PC-3 (cell line): ENCODE data around the gene MLLT3. TPM values are rescaled to one million over a fixed set of nuclear protein-coding genes. Genes with fewer than 3 reads are reported as not detected.

Experiments
- ATAC-seq: fragments of 200-7000 bp; cut with Tn5 transposase; 2 replicates; pipeline ENCODE4 v1.9.1; 2020; ENCODE audit warnings: mild to moderate bottlenecking, moderate library complexity
- BruUV-seq: library from RNA; stranded (reverse); fragments of 400-500 nt; replicated peaks from 2 replicates; lab custom pipeline; 2021; lab: Mats Ljungman, UMichigan
- CTCF ChIA-PET: fragments of 300-600 bp; sonication (Branson Sonifier 250); formaldehyde crosslinking; loops from one replicate; lab custom pipeline; 2022; ENCODE audit warnings: antibody characterized with exemption; lab: Charles Lee
- POLR2A ChIA-PET: fragments of 300-600 bp; sonication (Branson Sonifier 250); formaldehyde crosslinking; loops from one replicate; lab custom pipeline; 2022; ENCODE audit warnings: antibody characterized with exemption; ENCODE audit not compliant: unreplicated experiment; lab: Charles Lee
- DNase-seq: peaks from one replicate; pipeline ENCODE4 v3.0.0-alpha.2; 2015
- H2AFZ ChIP-seq: fragments of 300-600 bp; sonication (generic); 2 replicates; pipeline ENCODE4 v1.6.0; 2016; ENCODE audit warnings: antibody characterized with exemption, low read length
- H3F3A ChIP-seq: fragments of 300-600 bp; sonication (generic); one replicate; pipeline ENCODE4 v1.6.0; 2017; ENCODE audit warnings: antibody characterized with exemption, low read length, control low read depth, mild to moderate bottlenecking; ENCODE audit not compliant: unreplicated experiment
- H3K27ac ChIP-seq: fragments of 300-600 bp; sonication (generic); 2 replicates; pipeline ENCODE4 v1.5.1; 2016; ENCODE audit warnings: mild to moderate bottlenecking, low read length
- H3K27me3 ChIP-seq: fragments of 300-600 bp; sonication (generic); 2 replicates; pipeline ENCODE4 v1.6.1; 2016; ENCODE audit warnings: low read length, mixed read lengths
- H3K36me3 ChIP-seq: fragments of 300-600 bp; sonication (generic); 2 replicates; pipeline ENCODE4 v1.6.1; 2016; ENCODE audit warnings: low read depth, mixed run types, low read length, mixed read lengths
- H3K4me1 ChIP-seq: fragments of 300-600 bp; sonication (generic); 2 replicates; pipeline ENCODE4 v1.5.1; 2016; ENCODE audit warnings: low read length; ENCODE audit not compliant: insufficient read depth
- H3K4me2 ChIP-seq: fragments of 300-600 bp; sonication (generic); 2 replicates; pipeline ENCODE4 v1.6.0; 2016; ENCODE audit warnings: low read length
- H3K4me3 ChIP-seq: fragments of 300-600 bp; sonication (generic); 2 replicates; pipeline ENCODE4 v1.5.1; 2016; ENCODE audit warnings: mild to moderate bottlenecking, low read length, mixed read lengths
- H3K79me2 ChIP-seq: fragments of 300-600 bp; sonication (generic); 2 replicates; pipeline ENCODE4 v1.6.1; 2017; ENCODE audit warnings: low read length, mixed read lengths
- H3K9ac ChIP-seq: fragments of 300-600 bp; sonication (generic); 2 replicates; pipeline ENCODE4 v1.6.0; 2016; ENCODE audit warnings: mild to moderate bottlenecking, low read length
- H3K9me2 ChIP-seq: fragments of 300-600 bp; sonication (generic); replicated peaks from 2 replicates; pipeline ENCODE4 v1.6.1; 2016; ENCODE audit warnings: mixed run types, low read length, mixed read lengths
- H3K9me3 ChIP-seq: fragments of 300-600 bp; sonication (generic); 2 replicates; pipeline ENCODE4 v1.6.1; 2016; ENCODE audit warnings: low read length, mixed read lengths
- H4K20me1 ChIP-seq: fragments of 300-600 bp; sonication (generic); 2 replicates; pipeline ENCODE4 v1.6.1; 2016; ENCODE audit warnings: low read length, mixed read lengths
- CTCF ChIP-seq: fragments of 300-600 bp; sonication (generic); conservative IDR thresholded peaks from 2 replicates; pipeline ENCODE4 v1.5.1; 2017; ENCODE audit warnings: antibody characterized with exemption, low read depth, mild to moderate bottlenecking, low read length
- EZH2 ChIP-seq: fragments of 300-600 bp; sonication (generic); IDR thresholded peaks from one replicate; pipeline ENCODE4 v1.6.1; 2017; ENCODE audit warnings: antibody characterized with exemption, mild to moderate bottlenecking, low read length; ENCODE audit not compliant: unreplicated experiment
- EZH2phosphoT487 ChIP-seq: fragments of 300-600 bp; sonication (generic); IDR thresholded peaks from 2 replicates; pipeline ENCODE4 v1.6.1; 2018; ENCODE audit warnings: mild to moderate bottlenecking, antibody characterized with exemption, low read length, borderline replicate concordance
- intact Hi-C: fragments of 100-400 bp; cut with micrococcal nuclease; formaldehyde crosslinking; loops from 2 replicates; pipeline ENCODE4 v1.9.0; 2023
- total RNA-seq: library from RNA; depleted of rRNA; stranded (reverse); fragments of >200 nt; gene quantifications from 2 replicates; pipeline ENCODE4 v1.2.3, GENCODE V29; 2014

The MLLT3 gene
- total RNA-seq, 1 experiment from 2014 or later: 7.1 TPM

GRCh38 chr9:20322212-20322611 is 300.1 kb downstream of the MLLT3 start:
- Histone ChIP-seq H3K27ac (no peak overlapping the region), H3K79me2 (no peaks in the 10 kb centered on the region), H3K27me3 (peaks cover 25% of the 10 kb centered on the region), H3K9me3 (no peaks in the 10 kb centered on the region), H3K4me3 (no peak overlapping the region), H2AFZ (no peak overlapping the region), H4K20me1 (no peaks in the 10 kb centered on the region), H3K9me2 (no peaks in the 10 kb centered on the region), H3F3A (no peaks in the 10 kb centered on the region), H3K9ac (no peak overlapping the region), H3K36me3 (no peaks in the 10 kb centered on the region), H3K4me2 (no peak overlapping the region), H3K4me1 (no peaks in the 10 kb centered on the region)
- CTCF ChIA-PET: no interaction called here
- POLR2A ChIA-PET: no interaction called here
- intact Hi-C loops: no loop called here
- no peak for ATAC-seq
- no TSS peak for BruUV-seq
- no peak for DNase-seq
- TF ChIP-seq EZH2: no peak
- no peak for TF ChIP-seq EZH2phosphoT487
- no peak for TF ChIP-seq CTCF

- Histone ChIP-seq H3F3A (no peaks in the 10 kb centered on the region), H3K79me2 (no peaks in the 10 kb centered on the region), H3K9me2 (no peaks in the 10 kb centered on the region), H2AFZ (no peak overlapping the region), H3K27me3 (peaks cover 22% of the 10 kb centered on the region), H3K9me3 (no peaks in the 10 kb centered on the region), H3K9ac (no peak overlapping the region), H3K4me2 (no peak overlapping the region), H3K4me3 (no peak overlapping the region), H3K36me3 (no peaks in the 10 kb centered on the region), H4K20me1 (no peaks in the 10 kb centered on the region), H3K27ac (no peak overlapping the region), H3K4me1 (no peaks in the 10 kb centered on the region)
- BruUV-seq: no TSS peak
- ChIA-PET POLR2A (no interaction called here), CTCF (no interaction called here)
- no peak for DNase-seq
- no peak for ATAC-seq
- intact Hi-C loops: no loop called here
- TF ChIP-seq CTCF (no peak), EZH2 (no peak), EZH2phosphoT487 (no peak)
Observed at GRCh38 chr9:20321423-20322082, 300.7 kb downstream of the MLLT3 start.

DNA sequence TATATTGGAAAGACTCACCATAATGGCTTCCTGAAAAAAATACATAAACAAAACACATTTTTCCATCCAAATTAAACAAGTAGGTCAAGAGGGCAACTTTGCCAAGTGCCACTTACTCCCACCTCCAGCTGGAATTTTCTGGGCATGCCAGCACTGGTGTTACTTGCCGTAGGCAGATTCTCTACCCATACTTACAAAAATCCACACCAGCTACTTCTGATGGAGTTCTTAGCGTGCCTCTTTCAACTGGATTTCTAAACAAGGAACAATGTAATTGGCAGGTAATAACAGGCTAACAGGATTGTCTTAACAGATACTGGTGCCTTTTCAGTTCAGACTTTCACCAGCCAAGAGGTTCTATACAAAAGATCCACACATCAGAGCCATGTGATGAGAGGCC is 301.4 kb downstream of the MLLT3 start:
- Histone ChIP-seq H4K20me1 (no peaks in the 10 kb centered on the region), H3K4me3 (no peak overlapping the region), H3K79me2 (no peaks in the 10 kb centered on the region), H3F3A (no peaks in the 10 kb centered on the region), H3K9ac (no peak overlapping the region), H3K4me2 (no peak overlapping the region), H3K4me1 (no peaks in the 10 kb centered on the region), H3K9me3 (no peaks in the 10 kb centered on the region), H3K27ac (no peak overlapping the region), H3K36me3 (no peaks in the 10 kb centered on the region), H3K9me2 (no peaks in the 10 kb centered on the region), H3K27me3 (peaks cover 16% of the 10 kb centered on the region), H2AFZ (no peak overlapping the region)
- intact Hi-C loops: no loop called here
- DNase-seq (no peak), ATAC-seq (no peak)
- ChIA-PET CTCF (no interaction called here), POLR2A (no interaction called here)
- no TSS peak for BruUV-seq
- TF ChIP-seq EZH2 (no peak), EZH2phosphoT487 (no peak), CTCF (no peak)
